SKM-1 (cell line): ENCODE measurements around the gene AQP10.
"Not testable (repeated sequence)": the region's sequence is repeated elsewhere in the genome, so short reads cannot be mapped to it uniquely, and the experiment has no call there.

Experiments
- DNase-seq: peaks from one replicate; lab custom pipeline; 2025; ENCODE audit not compliant: unreplicated experiment; lab: John Stamatoyannopoulos, UW

AQP10 gene

GRCh38 chr1:154320882-154321608 lies at the start of gene AQP10:
Gene AQP10 (plus strand): TSS chr1:154321093. CDS start chr1:154321156, 63 bp downstream.
- no peak for DNase-seq

- DNase-seq, result peak; percentile 100
Observed at GRCh38 chr1:154272217-154272998, 48.5 kb upstream of the AQP10 start, which contains the start of gene HAX1. Gene HAX1 (plus strand): TSS chr1:154272629. CDS start chr1:154272724, 95 bp downstream.

- DNase-seq, result no peak
Observed at GRCh38 chr1:154272999-154273563, 47.8 kb upstream of the AQP10 start.

GRCh38 chr1:154276797-154277196 lies 44.1 kb upstream of the AQP10 start:
- no peak for DNase-seq

- not testable (repeated sequence) for DNase-seq
Observed at GRCh38 chr1:154287591-154287990, 33.3 kb upstream of the AQP10 start.

- DNase-seq, result no peak
Observed at GRCh38 chr1:154288661-154289060, 32.2 kb upstream of the AQP10 start.

GRCh38 chr1:154290921-154291320 lies 30.0 kb upstream of the AQP10 start:
- no peak for DNase-seq

GRCh38 chr1:154295408-154296235 lies 25.3 kb upstream of the AQP10 start:
- peak; percentile 51 for DNase-seq

- DNase-seq, result no peak
Observed at GRCh38 chr1:154301582-154301981, 19.3 kb upstream of the AQP10 start.

GRCh38 chr1:154304664-154305337 lies 16.1 kb upstream of the AQP10 start:
- no peak for DNase-seq

- no peak for DNase-seq
Observed at GRCh38 chr1:154306151-154306550, 14.7 kb upstream of the AQP10 start.

GRCh38 chr1:154307670-154308270 lies 13.1 kb upstream of the AQP10 start:
- not testable (repeated sequence) for DNase-seq

- DNase-seq, result not testable (repeated sequence)
Observed at GRCh38 chr1:154309136-154309535, 11.8 kb upstream of the AQP10 start.

GRCh38 chr1:154312229-154313065 lies 8.4 kb upstream of the AQP10 start:
- not testable (repeated sequence) for DNase-seq

GRCh38 chr1:154313066-154313356 lies 7.9 kb upstream of the AQP10 start:
- no peak for DNase-seq

- not testable (repeated sequence) for DNase-seq
Observed at GRCh38 chr1:154314226-154314625, 6.7 kb upstream of the AQP10 start.

- DNase-seq, result no peak
Observed at GRCh38 chr1:154316704-154317103, 4.2 kb upstream of the AQP10 start.

GRCh38 chr1:154318386-154318785 lies 2.5 kb upstream of the AQP10 start:
- DNase-seq, result no peak

- DNase-seq, result not testable (repeated sequence)
Observed at GRCh38 chr1:154321609-154321934, 679 bp downstream of the AQP10 start.
